NCI-H226 (cell line): Measurements from ENCODE around the gene TSR1.

Experiments
- DNase-seq: peaks from one replicate; pipeline ENCODE4 v3.0.0-alpha.2; 2015

Gene TSR1

GRCh38 chr17:2335726-2336214 is 487 bp downstream of the TSR1 start:
- DNase-seq: no peak

- no peak for DNase-seq
These were observed 5.0 kb downstream of the TSR1 start for GRCh38 chr17:2331303-2331702.

- DNase-seq: no peak
These were observed 12.5 kb downstream of the TSR1 start for GRCh38 chr17:2323629-2324314.

- DNase-seq: no peak
These were observed 14.9 kb downstream of the TSR1 start for GRCh38 chr17:2321399-2321798.

- no peak for DNase-seq
These were observed 17.2 kb downstream of the TSR1 start for GRCh38 chr17:2319051-2319450.

GRCh38 chr17:2317796-2318195 is 18.5 kb downstream of the TSR1 start:
- DNase-seq: no peak

GRCh38 chr17:2316916-2317205 is 19.4 kb downstream of the TSR1 start:
- DNase-seq: peak; percentile 40

GRCh38 chr17:2312736-2313135 is 23.5 kb downstream of the TSR1 start:
- no peak for DNase-seq

- peak; percentile 16 for DNase-seq
These were observed 26.7 kb downstream of the TSR1 start for GRCh38 chr17:2309338-2310154.

- no peak for DNase-seq
These were observed 31.3 kb downstream of the TSR1 start for GRCh38 chr17:2304931-2305330.

GRCh38 chr17:2303204-2304188 is 32.8 kb downstream of the TSR1 start, which contains the start of the genes SMG6 and SRR:
SMG6 (minus strand) TSS chr17:2303785; CDS start chr17:2303720, 65 bp downstream.
SRR (plus strand) TSS chr17:2303950; CDS start chr17:2315561, 11,611 bp downstream.
- peak; percentile 87 for DNase-seq

- DNase-seq: no peak
These were observed 33.5 kb downstream of the TSR1 start for GRCh38 chr17:2302778-2303203.

GRCh38 chr17:2299756-2300155 is 36.5 kb downstream of the TSR1 start:
- no peak for DNase-seq

GRCh38 chr17:2299136-2299535 is 37.1 kb downstream of the TSR1 start:
- DNase-seq: no peak

GRCh38 chr17:2297023-2297422 is 39.2 kb downstream of the TSR1 start:
- DNase-seq: no peak

GRCh38 chr17:2295575-2295974 is 40.7 kb downstream of the TSR1 start:
- DNase-seq: peak; percentile 81

GRCh38 chr17:2292100-2292499 is 44.2 kb downstream of the TSR1 start:
- no peak for DNase-seq

- DNase-seq: no peak
These were observed 46.3 kb downstream of the TSR1 start for GRCh38 chr17:2289878-2290478.

GRCh38 chr17:2283302-2283701 is 53.0 kb downstream of the TSR1 start:
- DNase-seq: no peak

GRCh38 chr17:2282297-2282873 is 53.9 kb downstream of the TSR1 start:
- peak; percentile 44 for DNase-seq

- no peak for DNase-seq
These were observed 56.5 kb downstream of the TSR1 start for GRCh38 chr17:2279707-2280106.
